Stimulated activated CD4-positive, alpha-beta T cell treated with anti-CD3 and anti-CD28 coated beads, Interleukin-15, amount 100 ng/mL, for 24 hours (primary cell): Measurements from ENCODE around the gene MAGEB1.

Experiments
- DNase-seq: peaks from one replicate; pipeline ENCODE4 v3.0.0-alpha.2; 2020

Gene MAGEB1

GRCh38 chrX:30246769-30247489, at the start of gene MAGEB1:
TSS of gene MAGEB1 (plus strand) at chrX:30247146. CDS start at chrX:30250494, 3,348 bp downstream.
- no peak for DNase-seq

- no peak for DNase-seq
Measured at GRCh38 chrX:30212172-30212571, 34.8 kb upstream of the MAGEB1 start.

GRCh38 chrX:30215357-30215843, 31.5 kb upstream of the MAGEB1 start, which contains the start of gene MAGEB2:
TSS of gene MAGEB2 (plus strand) at chrX:30215563. CDS start at chrX:30218581, 3,018 bp downstream.
- DNase-seq = no peak

- DNase-seq = no peak
Measured at GRCh38 chrX:30217465-30217864, 29.5 kb upstream of the MAGEB1 start.

- DNase-seq = no peak
Measured at GRCh38 chrX:30219372-30219771, 27.6 kb upstream of the MAGEB1 start.

- no peak for DNase-seq
Measured at GRCh38 chrX:30220661-30221060, 26.3 kb upstream of the MAGEB1 start.

GRCh38 chrX:30224536-30224935, 22.4 kb upstream of the MAGEB1 start:
- DNase-seq = no peak

GRCh38 chrX:30228526-30228925, 18.4 kb upstream of the MAGEB1 start:
- DNase-seq = no peak

- DNase-seq = no peak
Measured at GRCh38 chrX:30230395-30230794, 16.6 kb upstream of the MAGEB1 start, which contains the start of gene MAGEB3. TSS of gene MAGEB3 (plus strand) at chrX:30230657. CDS start at chrX:30235925, 5,268 bp downstream.

GRCh38 chrX:30241724-30242415, 5.1 kb upstream of the MAGEB1 start, which contains the start of gene MAGEB4:
TSS of gene MAGEB4 (plus strand) at chrX:30242000. CDS start at chrX:30242136, 136 bp downstream.
- DNase-seq = no peak

- DNase-seq = no peak
Measured at GRCh38 chrX:30248854-30249253, 1.9 kb downstream of the MAGEB1 start.

GRCh38 chrX:30253257-30253656, 6.3 kb downstream of the MAGEB1 start:
- no peak for DNase-seq

- DNase-seq = no peak
Measured at GRCh38 chrX:30259927-30260326, 13.0 kb downstream of the MAGEB1 start.

GRCh38 chrX:30261012-30261411, 14.1 kb downstream of the MAGEB1 start:
- DNase-seq = no peak

GRCh38 chrX:30262763-30263162, 15.8 kb downstream of the MAGEB1 start:
- DNase-seq = no peak

GRCh38 chrX:30270639-30271038, 23.7 kb downstream of the MAGEB1 start:
- DNase-seq = no peak

- no peak for DNase-seq
Measured at GRCh38 chrX:30275498-30275897, 28.6 kb downstream of the MAGEB1 start.

- DNase-seq = no peak
Measured at GRCh38 chrX:30278365-30278764, 31.4 kb downstream of the MAGEB1 start.

- DNase-seq = no peak
Measured at GRCh38 chrX:30280428-30280827, 33.5 kb downstream of the MAGEB1 start.

- no peak for DNase-seq
Measured at GRCh38 chrX:30282527-30282926, 35.6 kb downstream of the MAGEB1 start.

- no peak for DNase-seq
Measured at GRCh38 chrX:30283456-30284200, 36.7 kb downstream of the MAGEB1 start.

- no peak for DNase-seq
Measured at GRCh38 chrX:30296408-30297254, 49.7 kb downstream of the MAGEB1 start.
